H4 (cell line): ENCODE data around the gene WBP1. TPM values are rescaled to one million over a fixed set of nuclear protein-coding genes. Genes with fewer than 3 reads are reported as not detected.
"Not testable (repeated sequence)": the region's sequence is repeated elsewhere in the genome, so short reads cannot be mapped to it uniquely, and the experiment has no call there.

Experiments
- DNase-seq: peaks from one replicate; pipeline ENCODE4 v3.0.0-alpha.2; 2015; ENCODE audit warnings: low spot score
- total RNA-seq: library from RNA; depleted of rRNA; stranded (reverse); fragments of >200 nt; shearing (Covaris generic); gene quantifications from 2 replicates; pipeline ENCODE4 v1.2.3, GENCODE V29; 2014

Gene WBP1
- total RNA-seq, 1 experiment from 2014 or later: 86.8 TPM

DNA sequence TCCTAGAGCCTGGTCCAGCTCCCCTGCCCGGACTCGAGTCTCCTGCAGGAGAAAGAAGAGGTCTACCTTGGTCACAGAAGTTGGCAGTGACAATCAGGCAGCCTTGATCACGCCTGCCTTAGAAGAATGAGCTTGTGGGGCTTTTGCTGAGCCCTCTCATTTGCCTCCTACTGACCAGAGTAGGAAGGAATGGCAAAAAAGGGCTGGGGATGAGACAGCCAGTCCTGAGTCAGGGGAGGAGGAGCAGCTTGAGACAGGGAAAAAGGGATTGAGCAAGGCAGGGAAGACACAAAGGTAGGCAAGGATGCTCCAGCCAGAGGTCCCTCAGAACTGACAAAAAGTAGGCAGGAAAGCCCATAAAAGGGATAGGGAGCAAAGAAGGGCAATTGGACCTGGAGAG is 30.7 kb upstream of the WBP1 start:
- DNase-seq: no peak

DNA sequence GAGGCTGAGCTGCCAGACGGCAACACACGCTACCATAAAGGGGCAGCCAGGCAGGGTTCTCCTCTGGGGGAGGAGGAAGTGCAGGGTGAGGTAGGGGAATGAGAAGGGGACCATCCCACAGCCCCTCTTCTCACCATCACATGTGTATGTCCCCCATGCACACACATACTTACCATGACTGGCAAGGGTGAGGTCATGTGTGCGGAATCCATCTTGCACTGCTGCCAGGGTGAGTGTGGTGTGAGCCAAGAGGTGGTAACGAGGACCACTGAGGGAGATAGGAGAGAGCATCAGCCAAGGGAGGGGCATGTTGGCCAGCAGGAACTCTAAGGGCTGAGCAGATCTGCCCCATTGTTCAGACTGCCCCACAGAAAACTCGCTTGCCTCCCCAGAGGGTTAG is 29.6 kb upstream of the WBP1 start:
- DNase-seq: no peak

DNA sequence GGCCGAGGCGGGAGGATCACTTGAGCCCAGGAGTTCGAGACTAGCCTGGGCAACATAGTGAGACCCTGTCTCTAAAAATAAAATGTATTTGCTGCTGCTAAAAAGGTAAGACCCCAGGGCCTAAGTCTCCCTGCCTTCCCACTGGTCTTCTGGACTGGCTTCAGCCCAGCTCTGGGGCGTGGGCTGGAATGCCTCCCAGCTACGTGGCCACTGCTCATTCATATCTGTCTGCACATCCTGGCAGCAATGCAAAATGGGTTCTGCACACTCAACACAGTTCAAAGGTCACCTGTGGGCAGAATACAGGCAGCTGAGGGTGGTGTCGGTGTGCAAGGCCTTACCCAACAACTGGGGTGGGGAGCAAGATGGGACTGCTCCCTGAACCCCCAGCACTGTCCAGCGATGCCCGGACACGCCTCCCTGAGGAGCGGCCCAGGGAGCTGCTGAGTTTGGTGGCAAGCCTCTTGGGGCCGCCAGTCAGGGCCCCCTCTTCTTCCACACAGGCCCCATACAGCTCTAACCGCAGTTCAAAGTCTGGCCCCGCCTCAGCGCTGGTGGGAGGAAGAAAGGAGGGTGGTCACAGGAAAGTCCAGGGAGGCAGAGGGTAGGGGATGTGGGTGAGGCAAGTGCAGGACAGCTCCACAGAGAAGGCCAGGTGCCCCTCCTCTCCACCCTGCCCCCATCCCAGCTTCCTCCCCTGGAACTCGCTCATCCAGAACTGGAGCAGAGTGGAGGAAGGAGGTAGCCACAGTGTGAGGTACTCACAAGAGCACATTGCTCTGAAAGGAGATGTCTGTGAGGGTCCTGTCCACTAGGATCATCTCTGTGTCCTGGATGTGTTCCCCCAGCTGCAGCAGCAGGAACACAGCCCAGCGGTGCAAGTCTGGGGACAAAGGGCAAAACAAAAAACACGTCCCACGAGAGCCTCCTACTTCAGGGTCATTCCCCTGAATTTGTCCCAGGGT is 28.5 kb upstream of the WBP1 start:
- DNase-seq: no peak

DNA sequence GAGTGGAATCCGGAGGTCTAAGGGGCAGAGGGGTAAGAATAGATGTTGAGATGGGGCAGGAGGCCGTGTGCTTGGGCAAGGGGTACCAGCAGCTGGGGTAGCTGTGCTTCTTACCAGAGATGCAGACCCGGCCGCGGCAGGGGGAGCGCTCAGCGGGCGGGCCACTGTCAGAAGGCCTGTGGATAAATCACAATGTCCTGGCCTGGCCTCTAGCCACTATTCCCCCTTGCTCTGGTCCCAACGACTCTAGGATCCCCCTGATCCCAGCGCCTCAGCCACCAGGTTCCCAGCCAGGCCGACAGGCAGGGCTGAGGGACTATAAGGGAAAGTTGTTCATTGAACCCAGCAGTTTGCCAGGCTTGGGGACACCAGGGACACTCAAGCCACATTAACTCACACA is 27.7 kb upstream of the WBP1 start:
- DNase-seq: no peak

DNA sequence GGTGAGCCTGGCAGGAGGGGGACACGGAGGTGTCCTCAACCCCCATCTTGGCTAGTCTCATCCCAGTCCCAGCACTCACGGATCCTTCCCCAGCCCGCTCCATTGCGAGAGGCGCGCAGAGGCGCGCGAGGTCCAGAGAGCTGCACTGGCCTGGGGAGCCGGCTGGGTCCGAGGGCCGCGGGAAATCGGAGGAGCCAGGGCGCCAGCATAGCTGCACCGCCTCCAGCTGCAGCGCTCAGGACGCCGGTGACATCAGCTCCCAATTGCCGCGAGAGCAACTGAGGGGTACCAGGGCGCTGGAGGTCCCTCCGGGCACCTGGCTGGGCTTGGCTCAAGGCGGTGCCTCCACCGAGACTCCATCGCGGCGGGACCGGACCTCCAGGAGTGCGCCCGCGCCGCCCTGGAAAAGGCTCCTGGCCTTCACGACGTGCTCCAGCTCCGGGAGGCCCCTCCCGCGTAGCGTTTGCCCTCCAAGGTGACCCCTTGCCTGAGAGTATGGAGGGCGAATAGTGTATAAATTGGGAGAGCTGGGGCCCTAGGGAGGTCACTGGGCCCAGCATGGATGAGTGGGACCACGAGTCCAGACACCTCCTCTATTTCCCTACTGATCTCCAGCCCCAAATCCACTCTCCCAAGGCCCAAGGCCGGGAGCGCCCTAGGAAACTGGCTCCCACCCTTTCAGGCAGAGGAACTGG is 22.0 kb upstream of the WBP1 start:
- no peak for DNase-seq

DNA sequence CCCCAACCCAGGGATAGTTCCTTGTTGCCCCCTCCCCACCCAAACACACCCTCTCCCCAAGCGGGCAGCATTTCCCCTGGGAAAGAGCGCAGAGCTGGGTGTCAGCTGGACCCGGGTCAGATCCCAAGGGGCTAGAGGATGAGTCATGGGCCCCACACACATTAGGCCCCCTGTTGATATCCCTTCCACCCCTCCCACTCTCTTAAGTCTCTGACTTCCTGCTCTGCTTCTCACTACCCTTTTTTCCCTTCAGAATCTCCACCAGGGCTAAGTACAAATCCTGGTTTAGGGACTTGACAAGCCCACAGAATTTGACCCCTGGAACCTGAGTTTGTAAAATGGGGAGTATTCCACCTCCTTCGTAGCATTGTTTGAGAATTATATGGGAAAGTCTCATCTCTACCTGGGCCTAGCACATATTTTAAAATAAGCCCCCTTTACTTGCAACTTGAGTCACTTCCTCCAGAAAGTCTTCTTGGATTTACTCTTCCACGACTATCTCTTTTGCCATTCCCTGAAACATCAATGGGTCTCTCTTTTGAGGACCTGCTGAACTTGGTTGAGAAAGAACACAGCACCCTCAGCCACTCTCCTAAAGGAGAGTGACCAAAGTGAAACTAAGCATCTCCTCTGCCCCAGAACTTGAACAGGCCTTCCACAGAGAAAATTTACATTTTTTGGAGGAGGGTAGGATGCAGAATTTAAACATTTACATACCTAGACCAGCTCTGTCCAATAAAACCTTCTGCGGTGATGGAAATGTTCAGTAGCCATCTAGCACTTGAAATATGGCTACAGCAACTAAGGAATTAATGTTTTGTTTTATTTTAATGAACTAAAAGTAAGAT is 21.2 kb upstream of the WBP1 start:
- no peak for DNase-seq

DNA sequence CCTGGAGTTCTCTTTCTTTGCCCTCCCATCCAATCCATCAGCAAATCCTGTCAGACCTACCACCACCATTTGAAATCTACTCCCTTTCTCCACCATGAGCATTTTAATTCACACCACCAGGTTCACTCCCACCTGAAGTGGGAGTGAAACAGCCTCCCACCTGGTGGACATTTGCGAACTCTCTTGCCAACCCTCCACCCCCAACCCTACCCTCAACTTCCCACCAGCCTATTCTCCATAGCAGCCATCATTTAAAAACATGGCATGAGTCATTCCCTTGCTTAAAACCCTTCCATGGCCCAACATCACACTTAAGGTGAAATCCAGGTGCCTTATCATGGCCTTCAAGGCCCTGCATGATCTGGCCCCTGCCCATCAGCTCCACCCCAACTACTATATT is 20.0 kb upstream of the WBP1 start:
- no peak for DNase-seq

DNA sequence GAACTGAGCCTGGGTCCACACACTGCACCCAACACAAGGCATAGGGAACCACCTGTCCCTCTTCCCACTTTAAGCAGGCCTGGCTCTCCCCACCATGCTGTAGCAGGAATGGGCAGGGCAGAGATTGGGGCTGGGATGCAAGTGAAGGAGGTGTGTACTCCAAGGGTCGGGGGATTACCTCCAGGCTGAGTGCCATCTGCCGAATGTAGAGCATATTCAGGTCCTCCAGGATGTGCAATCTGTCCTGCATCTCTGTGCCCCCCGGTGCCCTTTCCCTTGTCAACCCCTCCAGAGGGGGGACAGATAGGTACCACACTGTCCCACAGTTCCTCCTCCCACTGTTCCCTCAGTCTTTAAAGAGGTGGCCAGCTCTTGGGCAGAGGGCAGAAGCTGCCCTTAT is 18.9 kb upstream of the WBP1 start:
- no peak for DNase-seq

DNA sequence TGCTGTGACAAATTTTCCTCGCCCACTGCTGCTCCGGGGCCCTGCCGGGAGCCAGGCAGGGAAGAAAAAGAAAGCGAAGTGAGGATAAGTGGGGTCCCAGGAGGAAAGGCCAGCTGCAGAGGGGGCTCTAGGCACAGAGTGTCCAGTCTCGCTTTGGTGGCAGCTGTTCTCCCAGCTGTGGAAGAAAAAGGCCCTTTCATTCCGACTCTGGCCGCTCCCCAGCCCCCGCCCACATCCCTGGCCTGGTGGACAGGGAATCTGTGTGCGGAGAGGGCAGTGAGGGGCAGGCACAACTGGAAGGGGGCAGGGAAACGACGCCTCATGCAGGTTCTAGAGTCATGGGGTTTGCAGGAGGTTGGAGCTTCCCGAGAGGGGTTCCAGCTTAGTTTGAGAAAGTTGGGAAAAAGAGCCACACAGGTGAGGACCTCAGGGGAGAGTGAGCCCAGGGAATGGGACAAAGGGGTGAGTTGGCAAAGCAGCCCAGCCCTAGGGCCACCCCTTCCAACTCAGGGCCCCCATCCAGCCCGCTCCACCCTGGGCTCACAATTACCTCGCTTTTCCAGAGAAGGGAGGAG is 18.3 kb upstream of the WBP1 start:
- DNase-seq: peak; percentile 41

DNA sequence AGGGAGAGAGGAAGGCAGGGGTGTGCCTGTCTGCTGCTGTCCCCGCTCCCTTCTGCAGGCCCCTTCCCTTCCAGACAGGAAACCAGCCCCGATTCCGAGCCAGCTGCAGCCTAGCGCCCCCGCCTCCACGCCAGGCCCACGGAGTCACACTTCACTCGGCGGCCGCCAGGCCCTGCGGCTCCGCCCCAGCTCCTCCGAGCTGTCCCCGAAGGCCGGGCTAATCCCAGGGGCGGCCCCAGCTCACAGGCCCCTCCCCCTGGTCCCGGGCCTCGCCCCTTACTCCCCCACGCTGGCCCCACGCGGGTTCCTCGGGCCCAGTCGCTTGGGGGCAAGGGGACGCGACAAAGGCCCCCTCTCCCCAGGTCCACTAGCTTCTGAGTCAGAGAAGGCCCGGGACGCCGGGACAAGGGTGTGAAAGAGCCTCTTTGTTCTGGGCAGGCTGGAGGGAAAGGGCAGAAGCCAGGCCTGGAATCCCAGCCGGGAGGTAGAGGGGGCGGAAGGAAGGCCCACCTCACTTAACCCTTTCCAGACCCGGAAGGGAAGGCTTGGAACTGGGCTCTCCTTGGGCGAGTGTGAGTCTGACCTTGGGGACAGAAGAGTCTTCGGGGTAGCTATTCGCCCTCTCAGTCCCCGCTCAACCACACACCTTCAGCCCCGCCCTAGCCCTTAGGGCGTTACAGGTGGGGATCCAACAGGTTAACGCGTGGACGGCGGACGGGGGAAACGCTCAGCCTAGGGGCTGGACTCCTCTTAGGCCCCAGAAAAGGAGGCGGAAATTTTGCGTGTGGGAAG is 17.7 kb upstream of the WBP1 start:
- peak; percentile 70 for DNase-seq

DNA sequence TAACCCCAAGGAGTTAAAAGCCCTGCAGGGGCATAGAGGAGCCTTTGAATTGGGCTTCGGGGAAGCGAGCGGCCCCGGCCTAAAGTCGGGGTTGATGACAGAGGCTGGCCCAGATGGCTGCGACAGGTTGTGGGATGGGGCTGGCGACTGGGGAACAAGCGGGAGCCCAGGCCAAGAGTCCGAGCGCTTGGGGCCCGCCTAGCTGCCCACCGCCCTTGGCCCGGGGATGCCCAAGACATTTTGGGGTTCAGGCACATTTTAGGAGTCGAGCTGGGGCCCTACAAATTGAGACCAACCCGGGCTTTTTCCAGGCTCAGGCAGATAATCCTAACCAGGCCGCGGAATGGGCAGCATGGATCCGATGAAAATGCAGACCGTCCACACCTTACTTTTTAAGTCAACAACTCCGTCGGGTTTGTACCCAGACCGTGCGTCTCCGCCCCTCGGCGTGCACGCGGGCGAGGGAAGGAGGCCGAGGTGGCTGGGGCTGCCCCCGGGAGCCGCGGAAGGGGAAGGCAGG is 17.0 kb upstream of the WBP1 start:
- DNase-seq: no peak

DNA sequence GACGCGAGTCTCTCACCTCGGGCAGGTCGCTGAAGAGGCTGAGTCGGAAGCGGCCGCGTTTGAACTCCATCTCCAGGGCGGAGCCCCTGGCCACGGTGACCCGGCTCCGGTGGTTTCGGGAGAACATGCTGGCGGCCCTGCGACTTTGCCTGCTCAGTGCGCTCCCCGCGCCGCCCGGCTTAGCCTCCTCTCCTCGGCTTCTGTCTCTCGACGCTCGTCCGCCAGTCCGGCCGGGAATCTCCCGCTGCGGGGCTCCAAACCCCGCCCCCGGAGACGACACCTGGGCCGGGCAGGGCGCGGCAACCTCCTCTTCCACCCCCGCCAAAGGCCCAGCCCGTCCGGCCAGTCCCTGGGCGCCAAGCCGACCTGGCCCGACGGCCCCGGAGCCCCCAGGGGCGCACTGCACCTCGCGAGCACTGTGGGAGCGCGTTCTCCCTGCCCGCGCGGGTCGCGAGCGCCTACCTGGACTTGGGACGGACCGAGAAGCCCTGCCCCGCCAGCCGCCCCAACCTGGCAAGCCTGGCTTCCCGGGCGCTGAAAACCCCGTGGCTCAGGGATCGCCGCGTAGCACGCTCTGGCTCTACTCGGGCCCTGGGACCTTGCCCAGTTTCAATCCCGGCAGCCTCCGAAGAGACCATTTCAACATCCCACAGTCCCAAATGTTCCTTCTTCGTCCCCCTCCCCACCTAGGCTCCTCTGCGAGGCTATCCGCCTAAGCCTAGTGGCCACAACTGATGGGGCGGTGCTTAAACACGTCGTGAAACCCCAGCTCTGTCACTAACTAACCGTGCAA is 16.4 kb upstream of the WBP1 start, which contains the start of gene RTKN:
Gene RTKN, minus strand, starts transcription at position 248 of the 793 bp plus-strand sequence. Its CDS starts 121 bp downstream, at position 127.
- no peak for DNase-seq

DNA sequence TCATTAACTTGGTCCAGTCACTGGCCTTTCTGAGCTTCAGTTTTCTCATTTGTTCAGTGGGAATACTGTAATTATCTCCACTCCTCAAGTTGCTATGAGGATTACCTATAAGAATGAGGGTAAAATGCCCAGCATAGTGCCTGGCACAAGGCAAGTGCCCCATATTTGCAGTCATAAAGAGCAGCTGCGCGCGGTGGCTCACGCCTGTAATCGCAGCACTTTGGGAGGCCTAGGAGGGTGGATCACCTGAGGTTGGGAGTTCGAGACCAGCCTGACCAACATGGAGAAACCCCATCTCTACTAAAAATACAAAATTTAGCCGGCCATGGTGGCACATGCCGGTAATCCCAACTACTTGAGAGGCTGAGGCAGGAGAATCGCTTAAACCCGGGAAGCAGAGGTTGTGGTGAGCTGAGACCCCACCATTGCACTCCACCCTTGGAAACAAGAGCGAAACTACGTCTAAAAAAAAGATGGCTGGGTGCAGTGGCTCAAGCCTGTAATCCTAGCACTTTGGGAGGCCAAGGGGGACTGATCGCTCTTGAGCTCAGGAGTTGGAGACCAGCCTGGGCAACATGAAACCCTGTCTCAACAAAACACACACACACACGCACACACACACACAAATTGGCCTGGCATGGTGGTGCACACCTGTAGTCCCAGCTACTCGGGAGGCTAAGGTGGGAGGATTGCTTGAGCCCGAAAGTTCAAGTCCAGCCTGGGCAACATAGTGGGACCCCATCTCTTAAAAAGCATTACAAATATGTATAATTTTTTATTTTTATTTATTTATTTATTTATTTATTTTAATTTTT is 15.5 kb upstream of the WBP1 start:
- DNase-seq: not testable (repeated sequence)

DNA sequence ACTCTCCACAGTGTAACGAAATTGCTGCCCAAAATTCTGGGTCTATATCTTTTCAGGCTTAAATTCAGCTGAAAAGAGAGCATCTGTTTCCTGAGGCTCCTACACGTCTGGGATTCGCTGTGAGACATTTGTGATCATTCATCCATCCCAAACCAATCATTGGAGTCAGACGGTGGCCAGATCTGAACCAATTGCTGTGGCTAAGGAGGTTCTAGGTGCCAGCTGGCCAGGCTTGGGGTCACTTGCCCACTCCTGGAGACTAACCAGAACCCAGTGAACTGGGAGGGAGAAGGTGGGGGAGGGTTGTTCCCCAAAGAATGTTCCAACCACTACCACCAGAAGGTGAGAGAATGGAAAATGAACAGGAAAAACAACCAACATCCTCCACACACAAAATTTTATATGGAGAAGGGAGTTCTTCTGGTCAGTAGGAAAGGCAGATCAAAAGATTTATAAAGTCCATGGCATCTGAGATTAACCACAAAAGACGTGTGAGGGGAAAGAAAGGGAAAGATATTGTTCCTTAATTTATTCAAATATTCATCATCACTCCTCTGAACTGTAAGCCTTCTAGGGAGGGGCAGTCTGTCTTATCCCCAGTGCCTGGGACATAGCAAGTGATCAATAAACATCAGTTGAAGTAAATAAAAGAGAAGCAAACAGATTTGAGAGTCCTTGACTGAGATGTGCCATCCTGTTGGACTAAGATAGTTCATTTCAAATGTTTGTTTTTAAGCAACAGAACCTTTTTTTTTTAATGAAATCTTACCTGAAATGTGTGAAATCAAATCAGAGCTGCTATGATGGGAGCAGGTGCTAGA is 13.5 kb upstream of the WBP1 start:
- no peak for DNase-seq

DNA sequence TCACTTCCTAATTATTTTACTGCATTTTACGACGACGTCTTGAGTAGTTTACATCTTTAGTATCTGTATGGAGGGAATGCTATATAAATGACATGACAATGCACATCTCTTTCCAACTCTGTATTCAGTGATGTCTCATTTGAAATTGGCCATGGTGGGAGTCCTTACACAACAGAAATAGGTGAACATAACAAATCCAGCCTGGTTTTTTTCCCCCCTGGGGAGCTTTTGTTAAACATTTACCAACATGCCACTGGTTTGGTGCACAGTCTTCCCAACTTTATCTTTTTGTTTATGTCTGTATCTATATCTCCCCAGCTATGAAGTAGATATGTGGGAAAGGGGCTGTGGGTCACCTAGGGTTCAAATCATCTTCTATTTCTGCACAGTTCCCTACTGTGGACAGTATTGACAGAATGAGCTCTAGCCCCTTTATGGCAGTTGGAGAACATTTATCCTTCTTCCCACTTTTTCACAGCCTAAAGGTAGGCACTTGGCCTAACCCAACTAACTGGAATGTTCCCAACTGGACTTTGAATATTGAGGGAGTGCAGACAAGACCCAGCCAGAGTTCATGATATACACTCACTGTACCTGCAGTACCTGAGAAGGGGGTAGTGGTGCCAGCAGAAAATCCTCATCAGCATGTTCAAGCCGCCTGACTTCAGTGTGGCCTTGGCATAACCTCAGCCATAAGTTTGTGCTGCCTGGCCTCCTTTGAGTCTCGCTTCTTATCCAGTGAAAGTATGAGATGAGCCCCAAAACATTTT is 10.8 kb upstream of the WBP1 start:
- DNase-seq: no peak

DNA sequence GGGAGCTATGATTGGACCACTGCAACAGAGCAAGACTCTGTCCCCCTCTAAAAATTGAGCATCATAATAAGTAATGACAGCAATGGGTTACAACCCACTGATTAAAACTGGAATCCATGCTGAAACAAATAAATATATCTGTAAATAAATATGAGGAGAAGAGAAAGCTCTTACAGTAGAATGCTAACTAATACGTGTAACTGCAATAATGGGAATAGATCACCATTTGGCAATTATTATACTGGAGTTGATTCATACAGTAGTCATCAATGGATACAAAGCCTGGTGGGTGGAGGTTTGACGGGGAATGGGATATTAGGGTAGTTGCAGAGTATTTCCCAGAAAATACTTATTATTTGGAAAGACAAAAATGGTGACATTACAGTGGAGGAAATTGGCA is 9.5 kb upstream of the WBP1 start:
- no peak for DNase-seq

DNA sequence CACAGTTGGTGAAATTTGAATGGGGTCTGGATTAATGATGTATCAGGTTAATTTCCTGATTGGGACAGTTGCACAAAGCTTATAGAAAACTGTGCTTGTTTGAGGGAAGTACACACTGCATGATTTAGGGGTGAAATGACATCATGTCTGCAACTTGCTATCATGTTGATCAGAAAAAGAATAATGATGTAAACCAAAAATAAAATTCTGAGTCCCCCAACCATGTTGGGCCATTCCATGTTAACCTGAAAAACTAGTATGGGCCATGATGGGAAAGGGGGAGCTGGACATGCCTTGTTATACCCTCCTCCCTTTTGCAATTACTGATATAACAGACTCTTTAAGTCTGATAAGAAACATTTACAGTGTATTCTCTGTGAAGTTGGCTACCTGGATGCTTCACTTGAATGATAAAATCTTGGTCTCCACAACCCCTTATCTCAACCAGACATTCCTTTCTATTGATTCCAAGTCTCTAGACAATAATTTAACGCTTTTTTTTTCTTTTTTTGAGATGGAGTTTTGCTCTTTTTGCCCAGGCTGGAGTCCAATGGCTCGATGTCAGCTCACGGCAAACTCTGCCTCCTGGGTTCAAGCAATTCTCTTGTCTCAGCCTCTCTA is 7.6 kb upstream of the WBP1 start:
- no peak for DNase-seq
